ENCODE measurements around the gene ADD3. TPM values are rescaled to one million over a fixed set of nuclear protein-coding genes. Genes with fewer than 3 reads are reported as not detected.
A peak's percentile ranks its signal among the peaks of the same experiment; 100 is the strongest.

Gene ADD3
- total RNA-seq, 2 donors from 2014 or later = 91.1 to 659 TPM

GRCh38 chr10:110068780-110069179, 61.0 kb downstream of the ADD3 start:
- H3K4me1 ChIP-seq (ENCODE audit: control insufficient read depth in 1 of 2, low read depth in 2 of 2) = peaks cover 24 to 47% of the 10 kb centered on the region in 2 donors
- no peak overlapping the region for H3K4me3 ChIP-seq
- TF ChIP-seq CTCF (IDR thresholded peaks at IDR 0.05) = no peak
- no peaks in the 10 kb centered on the region for H3K9me3 ChIP-seq
- no peaks in the 10 kb centered on the region for H3K27me3 ChIP-seq (replicated peaks; ENCODE audit: insufficient read depth)
- DNase-seq (ENCODE audit: low spot score) (no peak), ATAC-seq (ENCODE audit: insufficient number of reproducible peaks, low FRiP score, low read depth) (no peak)
- peak overlapping the region in 1 of 2 donors; percentile 22 for H3K27ac ChIP-seq
- no peaks in the 10 kb centered on the region for H3K36me3 ChIP-seq

GRCh38 chr10:110069502-110069982, 61.8 kb downstream of the ADD3 start:
- peaks cover 28 to 55% of the 10 kb centered on the region in 2 donors for H3K4me1 ChIP-seq (ENCODE audit: control insufficient read depth in 1 of 2, low read depth in 2 of 2)
- ATAC-seq (ENCODE audit: insufficient number of reproducible peaks, low FRiP score, low read depth) = no peak

GRCh38 chr10:110073896-110074295, 66.1 kb downstream of the ADD3 start:
- no peak for ATAC-seq (ENCODE audit: insufficient number of reproducible peaks, low FRiP score, low read depth)
- Histone ChIP-seq H3K4me1 (ENCODE audit: control insufficient read depth in 1 of 2, low read depth in 2 of 2) (peaks cover 59 to 75% of the 10 kb centered on the region in 2 donors), H3K27ac (no peak overlapping the region), H3K9me3 (no peaks in the 10 kb centered on the region), H3K36me3 (no peaks in the 10 kb centered on the region), H3K4me3 (no peak overlapping the region), H3K27me3 (replicated peaks; ENCODE audit: insufficient read depth) (no peaks in the 10 kb centered on the region)
- DNase-seq (ENCODE audit: low spot score) = no peak
- TF ChIP-seq CTCF (IDR thresholded peaks at IDR 0.05) = no peak

More at GRCh38 chr10:110069502-110069982, 61.8 kb downstream of the ADD3 start:
- Histone ChIP-seq H3K27me3 (replicated peaks; ENCODE audit: insufficient read depth) (no peaks in the 10 kb centered on the region), H3K36me3 (no peaks in the 10 kb centered on the region), H3K27ac (peak overlapping the region in 1 of 2 donors; percentile 43), H3K4me3 (peak overlapping the region; percentile 57), H3K9me3 (no peaks in the 10 kb centered on the region)
- no peak for DNase-seq (ENCODE audit: low spot score)
- TF ChIP-seq CTCF (IDR thresholded peaks at IDR 0.05) = no peak

GRCh38 chr10:110074298-110074697, 66.5 kb downstream of the ADD3 start:
- no peak for ATAC-seq (ENCODE audit: insufficient number of reproducible peaks, low FRiP score, low read depth)
- TF ChIP-seq CTCF (IDR thresholded peaks at IDR 0.05) = no peak
- Histone ChIP-seq H3K9me3 (no peaks in the 10 kb centered on the region), H3K27ac (no peak overlapping the region), H3K4me1 (ENCODE audit: control insufficient read depth in 1 of 2, low read depth in 2 of 2) (peaks cover 56 to 72% of the 10 kb centered on the region in 2 donors), H3K27me3 (replicated peaks; ENCODE audit: insufficient read depth) (no peaks in the 10 kb centered on the region), H3K36me3 (no peaks in the 10 kb centered on the region), H3K4me3 (no peak overlapping the region)
- DNase-seq (ENCODE audit: low spot score) = no peak

- Histone ChIP-seq H3K27ac (peak overlapping the region in 1 of 2 donors; percentile 5), H3K9me3 (no peaks in the 10 kb centered on the region), H3K4me1 (ENCODE audit: control insufficient read depth in 1 of 2, low read depth in 2 of 2) (peaks cover 54 to 65% of the 10 kb centered on the region in 2 donors), H3K27me3 (replicated peaks; ENCODE audit: insufficient read depth) (no peaks in the 10 kb centered on the region), H3K4me3 (no peak overlapping the region), H3K36me3 (no peaks in the 10 kb centered on the region)
- DNase-seq (ENCODE audit: low spot score) (no peak), ATAC-seq (ENCODE audit: insufficient number of reproducible peaks, low FRiP score, low read depth) (no peak)
- no peak for TF ChIP-seq CTCF (IDR thresholded peaks at IDR 0.05)
Observed at GRCh38 chr10:110074758-110075671, 67.2 kb downstream of the ADD3 start.
